Right forelimb (tissue), 1 donor: ENCODE results near the gene SRSF4.
"Not testable (repeated sequence)": the region's sequence is repeated elsewhere in the genome, so short reads cannot be mapped to it uniquely, and the experiment has no call there.

Experiments used
- DNase-seq: peaks from one replicate; pipeline ENCODE4 v3.0.0-alpha.2; 2018

SRSF4 gene

DNA sequence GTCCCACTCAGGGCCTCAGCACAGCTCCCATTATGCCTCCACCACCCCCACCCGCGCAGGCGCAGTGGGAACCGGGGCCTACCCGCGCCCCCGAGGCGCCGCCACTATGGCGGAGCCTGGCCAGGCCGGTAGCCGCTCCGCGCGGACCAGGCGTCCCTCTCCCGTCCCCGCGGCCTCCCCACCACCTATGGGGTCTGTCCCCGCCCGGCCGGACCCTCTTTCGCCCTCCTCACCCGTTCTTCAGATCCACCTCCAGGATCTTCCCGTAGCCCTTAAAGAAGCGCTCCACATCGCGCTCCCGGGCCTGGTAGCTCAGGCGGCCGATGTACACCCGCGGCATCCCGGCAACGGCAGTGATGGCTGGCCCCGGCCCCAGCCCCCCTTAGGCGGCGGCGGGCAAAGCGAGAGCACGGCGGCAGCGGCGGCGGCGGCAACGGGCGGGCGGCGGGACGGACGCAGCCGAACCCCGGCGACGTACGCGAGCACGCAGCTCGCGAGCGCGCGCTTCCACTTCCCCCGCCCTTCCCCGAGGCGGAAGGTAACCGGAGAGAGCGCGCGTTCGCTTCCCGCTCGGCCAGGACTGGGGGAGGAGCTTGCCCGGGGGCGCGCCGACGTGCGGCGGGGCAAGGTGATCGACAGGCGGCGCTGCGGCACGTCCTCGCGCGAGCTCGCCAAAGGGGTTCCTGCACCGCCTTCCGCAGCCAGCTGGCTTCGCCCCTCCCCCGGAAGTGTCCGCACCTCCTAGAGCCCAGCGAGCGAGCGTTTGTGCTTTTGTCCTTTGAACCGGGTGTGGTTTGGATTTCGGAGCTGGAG, at the start of gene SRSF4:
Gene SRSF4, minus strand, starts transcription at position 488 of the 813 bp plus-strand sequence. Its CDS starts 148 bp downstream, at position 340.
- peak; percentile 99 for DNase-seq

DNA sequence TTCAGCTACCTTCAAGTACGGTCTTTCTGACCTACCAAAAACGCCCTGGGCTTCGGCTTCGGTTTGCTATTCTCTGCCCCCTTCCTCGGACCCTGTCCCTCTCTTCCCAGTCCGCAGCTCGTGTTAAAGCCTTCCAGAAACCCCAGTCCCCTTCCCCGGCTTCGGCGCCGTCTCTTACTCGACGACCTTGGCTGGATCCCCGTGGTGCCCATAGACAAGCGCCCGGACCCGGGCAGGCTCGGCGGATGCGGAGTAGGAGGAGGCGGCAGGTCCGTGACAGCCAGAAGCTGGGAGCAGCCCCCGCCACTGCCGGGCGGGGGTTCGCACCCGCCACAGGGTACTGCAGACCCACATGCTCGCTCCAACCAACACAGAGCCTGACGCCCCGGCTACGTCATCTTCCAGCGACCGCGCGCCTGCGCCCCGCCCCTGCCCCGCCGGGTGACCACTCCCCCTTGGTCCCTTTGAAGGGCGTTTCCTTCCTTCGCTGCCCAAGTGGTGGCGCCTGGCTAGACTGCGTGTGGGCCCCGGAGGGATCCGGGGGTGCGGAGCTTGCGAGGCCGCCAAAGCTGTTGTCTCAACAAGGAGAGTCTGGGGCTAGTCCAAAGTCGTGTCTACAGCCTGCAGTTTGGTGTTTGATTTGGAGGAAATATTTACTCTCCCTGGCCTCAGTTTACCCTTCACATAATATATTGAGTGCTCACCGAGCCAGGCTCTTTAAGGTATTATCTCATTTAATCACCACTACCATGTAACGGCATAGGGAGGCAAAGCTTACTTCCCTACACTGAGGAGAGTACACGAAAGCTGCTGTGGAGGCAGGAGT, 49.1 kb upstream of the SRSF4 start, which contains the start of gene MECR:
Gene MECR, minus strand, starts transcription at position 382 of the 826 bp plus-strand sequence. Its CDS starts 28 bp downstream, at position 354.
- DNase-seq, result peak; percentile 98

DNA sequence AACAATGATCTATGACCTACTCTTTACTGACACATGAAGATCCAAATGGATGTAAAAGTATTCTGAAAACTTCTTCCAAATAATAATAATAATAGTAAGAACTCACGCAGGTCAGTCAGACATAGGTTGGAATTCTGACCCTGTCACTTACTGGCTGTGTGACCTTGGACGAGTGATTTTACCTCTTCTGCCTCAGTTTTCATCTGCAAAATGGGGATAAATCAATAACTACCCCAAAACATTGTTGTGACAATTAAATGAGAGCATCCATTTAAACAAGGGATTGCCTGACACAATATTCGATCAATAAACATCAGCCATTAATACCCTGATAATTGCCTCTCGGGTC, 48.5 kb upstream of the SRSF4 start:
- no peak for DNase-seq

DNA sequence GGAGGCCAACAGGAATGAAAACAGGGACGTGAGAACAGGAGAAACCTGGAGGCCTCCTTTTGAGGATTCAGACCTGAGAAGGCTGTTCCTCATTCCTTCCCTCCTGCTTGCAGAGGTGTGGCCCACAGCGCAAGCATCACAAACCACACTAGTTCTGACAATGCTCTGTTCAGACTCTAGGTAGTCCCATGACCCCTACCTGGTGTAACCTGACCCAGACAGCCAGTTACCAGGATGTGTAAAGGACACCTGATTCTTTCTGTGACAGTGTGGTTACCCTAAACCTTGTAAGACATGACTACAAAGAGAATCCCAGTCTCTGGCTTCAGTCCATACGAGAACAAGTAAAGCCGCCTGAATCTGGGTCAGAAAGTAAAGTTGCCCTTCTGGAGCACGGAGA, 45.8 kb upstream of the SRSF4 start:
- no peak for DNase-seq

DNA sequence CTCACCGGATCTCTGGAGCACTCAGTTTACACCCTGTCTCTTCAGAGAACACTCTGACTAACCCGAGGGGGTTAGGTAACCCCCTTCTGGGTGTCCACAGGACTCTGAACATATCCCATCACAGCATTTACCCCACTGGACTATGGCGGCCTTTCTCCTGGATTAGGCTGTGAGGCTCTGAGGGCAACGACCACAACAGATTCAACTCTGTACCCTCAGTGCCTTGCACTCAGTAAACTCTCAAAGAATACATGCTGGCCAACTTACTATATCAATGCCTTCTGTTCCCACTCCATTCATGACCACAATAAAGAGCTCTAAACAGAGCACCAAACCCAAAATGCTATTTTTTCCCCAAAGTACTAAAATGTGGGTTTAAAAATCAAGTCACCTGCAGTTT, 43.7 kb upstream of the SRSF4 start:
- DNase-seq, result no peak

DNA sequence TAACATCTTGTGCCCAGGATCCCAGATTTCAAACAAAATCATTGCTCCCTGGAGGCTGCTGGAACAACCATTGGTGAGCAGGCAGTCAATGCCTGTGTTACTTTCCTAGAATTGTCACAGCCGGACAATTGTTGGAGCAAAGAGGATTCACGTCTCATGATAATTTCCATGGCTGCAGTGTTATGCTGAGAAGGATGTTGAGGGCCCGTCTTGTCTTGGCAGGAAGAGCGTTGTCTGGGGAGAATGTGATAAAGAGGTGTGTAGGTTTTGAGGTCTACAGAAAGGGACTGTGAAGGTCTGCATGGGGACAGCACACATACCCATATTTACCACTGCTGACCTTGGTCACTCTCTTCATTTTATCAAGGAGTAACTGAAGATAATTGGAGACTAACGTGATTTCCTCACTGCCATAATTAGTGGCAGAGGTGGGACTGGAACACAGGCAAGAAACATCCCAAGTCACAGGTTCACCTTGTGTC, 42.7 kb upstream of the SRSF4 start:
- DNase-seq, result no peak

DNA sequence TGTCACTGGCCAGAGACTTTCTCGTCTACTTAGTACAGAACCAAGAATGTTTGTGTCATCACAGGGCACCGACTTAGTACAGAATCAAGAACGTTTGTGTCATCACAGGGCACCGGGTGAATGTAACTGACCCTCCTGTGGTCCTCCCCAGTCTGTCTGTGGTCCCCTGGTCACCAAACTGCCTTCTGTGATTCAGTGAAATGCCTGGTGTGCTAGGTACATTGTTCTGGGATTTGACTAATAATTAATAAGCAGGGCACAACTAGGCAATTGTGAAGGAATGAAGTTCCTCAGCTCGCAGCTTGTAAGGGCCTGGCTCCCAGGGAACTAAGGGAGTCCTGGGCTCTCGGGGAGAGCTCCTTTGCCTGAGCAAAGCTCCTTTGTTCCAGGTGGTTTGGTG, 41.8 kb upstream of the SRSF4 start:
- DNase-seq, result no peak

DNA sequence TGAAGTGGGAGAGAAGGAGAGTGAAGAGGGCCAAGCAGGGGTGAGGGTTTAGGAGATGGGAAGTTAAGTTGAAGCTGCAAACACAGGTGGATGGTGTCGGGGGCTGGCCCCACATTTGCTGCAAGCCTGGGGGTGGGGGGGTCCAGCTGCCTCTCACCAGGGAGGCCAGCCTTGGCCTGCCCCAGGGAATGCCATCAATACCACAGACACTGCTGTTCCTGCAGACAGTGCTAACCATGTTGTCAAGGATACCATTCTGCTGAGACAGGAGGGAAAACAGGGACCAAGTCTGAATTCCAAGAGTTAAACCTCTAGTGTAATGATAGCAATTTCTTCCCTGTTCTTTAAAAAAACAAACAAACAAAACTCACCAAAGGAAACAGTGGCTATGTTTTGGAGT, 41.0 kb upstream of the SRSF4 start:
- DNase-seq, result no peak

DNA sequence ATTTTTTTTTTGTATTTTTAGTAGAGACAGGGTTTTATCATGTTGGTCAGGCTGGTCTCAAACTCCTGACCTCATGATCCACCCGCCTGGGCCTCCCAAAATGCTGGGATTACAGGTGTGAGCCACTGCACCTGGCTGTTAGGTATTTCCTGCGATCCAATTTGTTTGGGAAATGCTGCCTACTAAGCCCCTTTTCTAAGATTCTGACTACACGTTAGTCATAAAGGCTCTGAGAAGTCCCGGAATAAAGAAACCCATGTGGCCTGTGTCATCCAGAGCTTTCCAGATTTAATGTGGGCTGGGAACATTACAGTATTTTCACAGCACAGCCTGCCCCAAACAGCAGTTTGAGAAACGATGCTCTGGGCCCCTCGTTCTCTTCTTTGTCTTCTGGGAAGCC, 40.6 kb upstream of the SRSF4 start:
- DNase-seq, result not testable (repeated sequence)

DNA sequence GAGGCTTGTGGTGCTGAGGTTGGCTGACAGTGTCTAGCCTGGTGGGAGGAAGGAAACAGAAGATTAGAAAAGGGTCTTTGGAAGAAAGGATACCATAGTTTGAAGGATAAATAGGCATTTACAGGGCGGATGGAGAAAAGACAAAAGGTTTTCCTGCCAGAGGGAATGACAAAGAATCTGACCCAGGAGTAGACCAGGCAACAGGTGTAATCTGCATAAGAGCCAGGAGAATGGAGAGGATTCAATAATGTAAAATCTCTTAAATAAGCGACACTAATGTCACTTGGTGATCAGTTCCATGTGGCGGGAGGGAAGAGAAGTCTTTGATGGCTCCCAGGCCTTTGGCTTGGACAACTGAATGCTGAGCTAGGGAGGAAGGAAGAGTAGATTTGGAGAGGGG, 39.6 kb upstream of the SRSF4 start:
- no peak for DNase-seq

DNA sequence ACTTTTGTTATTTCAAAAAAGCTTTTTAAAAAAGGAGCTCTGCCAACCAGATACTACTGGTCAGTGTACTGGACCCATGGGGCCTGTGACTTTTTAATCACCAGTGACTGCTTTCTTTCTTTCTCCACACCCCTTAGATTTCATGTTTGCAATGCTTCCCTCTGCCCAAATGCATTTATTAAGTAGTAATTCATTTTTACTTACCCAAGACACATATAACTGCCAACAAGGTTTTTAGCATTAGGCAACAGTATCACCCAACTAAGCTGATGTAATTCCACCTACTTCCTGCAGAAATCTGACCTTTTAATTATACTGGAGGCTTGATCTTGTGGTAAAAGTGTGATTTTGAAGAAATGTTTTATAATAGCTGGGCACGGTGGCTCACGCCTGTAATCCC, 36.5 kb upstream of the SRSF4 start:
- no peak for DNase-seq

DNA sequence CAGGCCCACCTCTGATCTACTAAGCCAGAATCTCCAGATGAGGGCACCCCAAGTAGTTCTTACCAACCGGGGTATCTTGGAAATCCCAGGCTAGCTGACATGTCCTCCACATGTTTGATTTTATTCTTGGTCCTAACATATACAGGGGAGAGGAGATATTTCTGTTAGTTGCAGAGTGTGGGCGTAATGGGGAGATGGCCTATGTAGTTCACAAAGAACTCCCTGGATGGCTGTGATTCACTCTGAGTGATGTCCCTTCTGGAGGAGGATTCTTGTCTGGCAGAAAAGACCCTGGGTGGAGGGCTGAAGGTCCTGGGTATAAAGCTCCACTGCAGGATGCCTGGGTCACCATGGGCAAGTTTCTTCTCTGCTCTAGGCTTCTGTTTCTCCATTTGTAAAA, 35.9 kb upstream of the SRSF4 start:
- no peak for DNase-seq

DNA sequence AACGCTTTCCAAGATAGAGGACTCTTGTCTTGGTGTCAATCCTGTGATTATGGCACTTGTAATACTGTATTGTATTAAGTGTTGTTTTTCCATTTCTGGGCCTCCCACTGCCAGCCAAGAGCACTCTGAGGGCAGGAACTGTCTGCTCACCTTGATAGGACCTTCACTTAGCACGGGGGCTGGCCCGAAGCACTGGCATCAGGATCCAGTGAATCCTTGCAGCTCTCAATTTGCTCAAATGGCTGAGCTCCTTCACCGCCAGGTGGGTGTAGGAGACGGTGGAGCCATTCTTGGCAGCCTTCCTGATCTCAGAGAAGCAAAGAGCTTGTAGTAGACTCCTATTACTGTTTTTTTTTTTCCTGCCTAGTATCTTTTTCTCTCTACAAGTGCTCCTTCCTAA, 31.4 kb upstream of the SRSF4 start:
- no peak for DNase-seq

DNA sequence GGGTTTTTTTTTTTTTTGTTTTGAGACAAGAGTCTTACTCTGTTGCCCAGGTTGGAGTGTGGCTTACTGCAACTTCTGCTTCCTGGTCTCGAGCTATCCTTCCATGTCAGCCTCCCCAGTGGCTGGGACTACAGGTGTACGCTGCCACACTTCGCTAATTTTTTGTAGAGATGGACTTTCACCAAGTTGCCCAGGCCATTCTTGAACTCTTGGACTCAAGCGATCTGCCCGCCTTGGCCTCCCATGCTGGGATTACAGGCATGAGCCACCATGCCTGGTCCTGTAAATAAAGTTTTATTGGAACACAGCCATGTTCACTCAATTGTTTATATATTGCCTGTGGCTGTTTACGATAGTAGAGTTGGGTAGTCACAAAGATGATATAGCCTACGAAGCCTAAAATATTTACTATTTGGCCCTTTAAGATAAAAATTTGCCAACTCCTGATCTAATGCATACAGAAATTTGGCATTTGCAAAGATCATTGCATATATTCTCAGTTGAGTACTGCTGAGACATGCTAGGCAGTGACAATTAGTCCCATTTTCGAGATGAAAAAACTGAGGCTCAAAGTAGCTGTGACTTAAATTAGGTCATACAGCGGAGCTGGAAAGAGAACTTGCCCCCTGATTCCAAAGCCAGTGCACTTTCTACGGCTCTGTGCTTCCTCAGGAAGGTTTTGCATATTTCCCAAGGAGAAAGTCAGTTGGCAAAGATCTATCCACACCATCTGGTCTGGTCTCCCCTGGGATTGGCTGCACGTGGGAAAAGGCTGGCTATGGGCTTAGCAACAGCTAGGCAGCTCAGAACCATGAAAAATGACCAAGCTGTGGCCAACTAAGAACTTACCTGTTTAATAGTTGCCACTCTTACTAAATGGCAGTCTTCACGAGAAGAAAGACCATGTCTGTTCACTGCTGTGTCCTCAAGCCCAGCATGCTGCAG, 29.7 kb upstream of the SRSF4 start:
- no peak for DNase-seq

DNA sequence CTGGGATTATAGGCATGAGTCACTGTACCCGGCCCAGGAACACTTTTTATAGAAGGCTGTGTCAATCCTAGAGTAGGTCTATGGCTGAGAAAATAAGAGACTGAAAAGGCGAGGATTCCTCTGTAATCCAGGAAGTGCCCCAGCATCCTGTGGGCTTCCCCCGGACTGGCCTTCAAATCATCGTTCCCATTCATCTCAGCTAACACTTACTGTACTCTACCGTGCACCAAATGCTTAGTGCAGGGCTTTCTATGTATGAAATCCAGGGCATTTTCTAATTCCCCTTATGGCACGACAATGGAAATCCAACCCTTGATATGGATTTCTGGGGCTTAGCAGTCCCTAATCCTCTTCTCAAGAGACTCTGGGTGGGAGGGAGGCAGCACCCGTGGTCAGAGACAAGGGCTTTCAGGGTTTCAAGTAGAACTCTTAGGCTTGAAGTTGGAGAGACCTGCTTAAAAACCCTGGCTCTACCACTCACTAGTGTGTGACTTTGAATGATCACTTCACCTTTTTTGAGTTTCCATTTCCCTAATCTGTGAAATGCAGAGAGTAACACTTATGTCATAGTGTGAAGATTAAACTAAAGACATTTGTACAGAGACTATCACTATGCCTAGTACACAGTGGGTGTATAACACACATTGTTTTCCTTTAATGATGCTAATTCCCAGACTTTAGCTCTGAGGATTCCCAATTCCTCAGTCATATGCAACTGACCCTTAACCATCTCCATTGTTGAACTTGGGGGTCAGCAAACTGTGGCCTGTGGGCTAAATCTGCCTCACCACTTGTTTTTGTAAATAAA, 28.8 kb upstream of the SRSF4 start:
- no peak for DNase-seq

DNA sequence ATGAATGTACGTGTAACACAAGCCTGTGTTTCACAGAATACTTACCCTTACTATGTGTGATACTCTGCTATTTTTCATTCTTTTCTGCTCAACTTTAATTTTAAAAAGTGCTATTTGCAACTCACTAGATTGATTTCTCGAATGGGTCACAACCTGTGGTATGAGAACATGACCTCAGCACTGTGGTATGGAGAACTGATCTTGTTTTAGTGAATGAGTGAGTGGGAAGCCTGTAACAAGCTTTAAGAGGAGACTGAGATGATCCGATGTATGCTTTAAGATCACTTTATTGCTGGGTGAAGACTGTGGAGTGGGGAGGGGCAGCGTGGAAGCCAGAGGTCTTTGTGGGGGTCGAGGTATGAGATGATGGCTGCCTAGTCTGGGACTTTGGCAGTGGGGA, 27.5 kb upstream of the SRSF4 start:
- DNase-seq, result no peak

DNA sequence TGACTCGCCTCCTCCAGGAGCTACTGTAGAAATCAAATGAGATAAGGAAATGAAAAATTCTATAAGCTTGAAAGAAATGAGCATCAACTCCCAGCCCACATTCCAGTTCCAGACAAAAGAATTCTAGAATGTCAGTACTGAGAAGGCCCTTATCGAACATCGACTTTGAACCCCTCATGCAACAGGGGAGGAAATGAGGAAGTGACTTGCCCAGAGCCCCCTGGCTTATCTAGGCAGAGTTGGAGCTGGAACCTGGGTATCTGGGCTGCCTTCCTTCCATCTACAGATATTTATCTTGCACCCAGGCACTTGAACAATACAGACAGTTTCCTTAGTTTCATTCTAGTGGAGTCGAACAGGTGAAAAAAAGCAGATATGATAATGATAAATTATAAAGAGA, 26.7 kb upstream of the SRSF4 start:
- DNase-seq, result no peak

DNA sequence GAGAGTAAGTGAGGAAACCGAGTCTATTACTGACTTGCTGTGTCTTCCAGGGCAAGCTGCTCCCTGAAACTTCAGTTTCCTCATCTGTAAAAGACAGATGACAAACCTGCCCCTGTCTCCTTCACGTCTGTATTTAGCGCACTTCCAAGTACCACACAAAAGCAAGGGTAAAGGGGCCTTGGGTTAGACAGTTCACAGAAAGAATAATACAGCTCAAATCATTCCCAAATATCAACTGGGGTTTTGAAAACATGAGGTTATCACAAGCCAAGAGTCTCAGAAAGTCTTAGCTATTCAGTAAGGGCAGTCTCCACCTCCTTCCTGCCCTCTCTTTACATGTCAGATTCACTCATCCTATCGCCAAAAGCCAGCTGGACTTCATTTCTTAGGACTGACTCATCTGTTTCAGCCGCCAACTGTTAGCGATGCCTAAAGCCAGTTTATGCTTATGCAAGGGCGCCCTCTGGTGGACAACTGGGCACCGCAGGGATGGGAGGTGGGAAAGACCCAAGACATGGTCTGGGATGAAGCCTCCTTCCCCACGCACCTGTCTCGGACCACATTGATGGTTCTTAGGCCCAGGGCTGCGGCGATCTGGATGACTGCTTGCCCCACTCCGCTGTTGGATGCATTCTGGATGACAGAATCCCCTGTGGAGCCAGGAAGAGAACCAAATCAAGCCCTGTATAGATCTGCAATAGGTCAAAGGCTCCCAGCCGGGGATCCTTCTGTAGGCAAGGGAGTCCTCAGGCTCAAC, 21.1 kb upstream of the SRSF4 start:
- DNase-seq, result peak; percentile 95

DNA sequence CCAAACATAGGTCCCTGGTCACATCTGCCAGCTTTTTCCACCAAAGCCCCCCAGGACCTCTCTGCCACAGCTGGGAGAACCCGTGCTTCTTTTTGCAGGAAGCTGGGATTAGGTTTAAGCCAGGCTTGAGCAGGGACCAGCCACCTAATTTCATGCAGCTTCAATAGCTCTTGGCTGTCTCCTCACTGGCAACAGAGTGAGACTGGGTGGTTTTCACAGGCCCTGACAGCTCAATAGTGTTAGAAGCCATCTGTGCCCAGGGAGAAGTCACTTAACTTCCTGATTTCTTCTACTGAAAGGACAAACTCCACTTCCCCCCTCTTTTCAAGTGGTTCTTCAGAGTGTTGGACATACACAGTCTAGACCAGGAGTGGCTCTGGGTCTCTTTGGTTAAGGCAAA, 20.4 kb upstream of the SRSF4 start:
- DNase-seq, result no peak

DNA sequence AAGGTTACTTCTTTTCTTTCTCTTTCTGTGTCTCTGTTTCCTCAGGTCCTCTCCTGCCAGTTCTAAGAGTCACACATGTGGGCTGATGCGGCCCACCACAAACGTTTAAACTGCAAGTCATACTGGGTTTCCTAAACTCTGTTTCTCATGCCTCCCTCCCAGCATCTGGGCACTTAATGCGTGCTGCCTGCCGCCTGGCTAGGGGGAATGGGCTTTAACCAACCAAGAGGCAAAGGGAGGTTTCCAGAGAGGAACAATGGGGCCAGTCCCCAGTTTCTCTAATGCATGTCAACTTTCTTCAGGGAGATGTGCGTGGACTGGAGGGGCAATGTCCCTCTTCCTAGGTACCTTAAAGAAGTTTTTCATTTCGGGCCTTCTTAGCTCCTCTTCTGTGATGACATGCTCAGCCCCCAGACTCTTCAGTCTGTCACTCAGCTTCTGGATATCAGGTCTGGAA, 19.9 kb upstream of the SRSF4 start:
- no peak for DNase-seq
